K562 (cell line): ENCODE measurements around the gene DOCK4.

Experiments
- BRF1 ChIP-seq: IDR thresholded peaks from 3 replicates; pipeline ENCODE4 v1.6.1; 2011; ENCODE audit warnings: borderline replicate concordance, mild to moderate bottlenecking; ENCODE audit not compliant: insufficient read length; ENCODE audit errors: extremely low read depth
- FOXJ3 ChIP-seq: sonication (generic); formaldehyde crosslinking; IDR thresholded peaks from 2 replicates; pipeline ENCODE4 v1.4.0; 2020; ENCODE audit warnings: mild to moderate bottlenecking, missing genetic modification reagents
- GABPA ChIP-seq: fragments of 200-800 bp; sonication (Bioruptor generic); conservative IDR thresholded peaks from 2 replicates; pipeline ENCODE4 v1.6.1; 2016; ENCODE audit warnings: low read depth, missing genetic modification characterization, missing compliant biosample characterization
- SETDB1 ChIP-seq: IDR thresholded peaks from one replicate; pipeline ENCODE4 v1.6.1; 2012; ENCODE audit warnings: low read length, control low read depth, inconsistent platforms
- TBP ChIP-seq: optimal IDR thresholded peaks from 2 replicates; pipeline ENCODE3; 2011; ENCODE audit warnings: low read depth, low read length, improper control_type of control experiment
- ZC3H4 ChIP-seq: sonication (generic); formaldehyde crosslinking; IDR thresholded peaks from 2 replicates; pipeline ENCODE4 v1.9.0; 2021; ENCODE audit warnings: missing genetic modification reagents, borderline replicate concordance
- ZNF696 ChIP-seq: fragments of 250-450 bp; sonication (Bioruptor Pico); conservative IDR thresholded peaks from 2 replicates; pipeline ENCODE4 v1.4.0; 2020; ENCODE audit warnings: mild to moderate bottlenecking, moderate library complexity

DNA sequence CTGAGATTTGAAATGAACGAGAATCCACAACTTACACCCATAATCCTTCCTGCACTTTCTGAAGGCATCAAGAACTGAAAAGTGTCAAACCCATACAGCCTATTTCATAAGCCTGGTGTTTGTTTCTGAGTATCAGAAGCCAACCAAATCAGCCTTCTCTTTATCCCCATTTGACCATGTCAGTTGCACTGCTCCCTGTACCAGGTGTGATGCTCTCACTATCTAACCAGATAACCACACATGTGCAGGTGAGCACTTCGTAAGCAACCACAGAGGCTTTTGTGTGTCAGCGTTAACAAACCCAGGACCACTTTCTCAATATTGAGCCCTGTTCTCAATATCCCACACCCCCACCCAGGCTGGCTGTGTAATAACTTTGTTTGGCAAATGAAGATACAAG is 114.4 kb downstream of the DOCK4 start:
- TF ChIP-seq ZC3H4 (CRISPR knock-in tag), result no peak
- no peak for TF ChIP-seq TBP
- TF ChIP-seq GABPA (tag), result no peak
- no peak for TF ChIP-seq FOXJ3
- no peak for TF ChIP-seq SETDB1
- no peak for TF ChIP-seq BRF1
- no peak for TF ChIP-seq ZNF696 (CRISPR knock-in tag)
